ENCODE measurements around the gene SYF2.
"Not testable (repeated sequence)": the region's sequence is repeated elsewhere in the genome, so short reads cannot be mapped to it uniquely, and the experiment has no call there.

SYF2 gene

DNA sequence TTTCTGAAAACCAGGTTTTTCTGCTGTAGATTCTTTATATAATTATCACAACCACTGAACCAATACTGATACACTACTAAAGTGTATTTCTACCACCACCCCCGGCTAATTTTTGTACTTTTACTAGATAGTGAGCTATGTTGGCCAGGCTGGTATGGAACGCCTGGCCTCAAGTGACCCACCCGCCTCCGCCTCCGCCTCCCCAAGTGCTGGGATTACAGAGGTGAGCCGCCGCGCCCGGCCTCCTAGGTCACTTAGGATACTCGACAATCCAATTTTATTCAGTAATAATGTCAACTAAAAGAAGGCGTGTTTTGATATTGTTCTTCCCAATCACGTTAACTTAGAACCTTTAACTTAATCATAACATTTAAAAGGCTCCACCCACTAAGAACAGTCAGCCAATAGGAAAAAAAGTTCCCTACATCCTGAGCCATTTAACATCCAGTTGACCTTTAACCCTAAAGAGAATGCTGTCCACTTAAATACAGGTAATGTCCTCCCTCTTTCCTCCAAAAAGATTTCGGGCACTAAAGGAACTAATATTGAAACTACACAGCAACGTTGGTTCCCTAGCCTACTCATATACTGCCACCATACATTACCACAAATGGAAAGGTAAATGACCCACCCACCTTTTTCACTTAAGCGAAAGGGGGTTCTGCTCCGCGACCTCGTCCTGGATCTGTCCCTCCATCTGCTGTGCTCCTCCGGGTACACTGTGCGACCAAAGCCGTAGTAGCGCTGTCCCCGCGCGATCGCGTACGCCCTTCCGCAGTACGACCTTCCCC lies 13.7 kb upstream of the SYF2 start:
- no peak for DNase-seq

DNA sequence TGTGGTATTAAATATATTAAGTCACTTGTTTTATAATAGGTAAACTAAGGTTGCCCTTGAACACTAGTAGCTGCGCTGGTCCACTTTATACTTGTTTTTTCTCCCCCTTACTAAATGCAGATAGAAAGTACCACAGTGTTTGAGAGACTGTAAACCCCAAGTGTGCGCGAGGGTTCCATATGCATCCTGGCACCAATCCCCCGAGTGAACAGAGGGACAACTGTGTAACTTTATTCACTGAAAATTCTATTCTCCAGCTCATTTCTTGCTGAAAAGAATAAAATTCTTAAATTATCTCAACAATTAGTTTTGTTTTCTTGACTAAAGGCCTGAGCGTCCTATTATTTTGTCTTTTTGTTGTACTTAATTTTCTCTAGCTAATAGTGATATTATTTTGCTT lies 13.1 kb upstream of the SYF2 start:
- no peak for DNase-seq

DNA sequence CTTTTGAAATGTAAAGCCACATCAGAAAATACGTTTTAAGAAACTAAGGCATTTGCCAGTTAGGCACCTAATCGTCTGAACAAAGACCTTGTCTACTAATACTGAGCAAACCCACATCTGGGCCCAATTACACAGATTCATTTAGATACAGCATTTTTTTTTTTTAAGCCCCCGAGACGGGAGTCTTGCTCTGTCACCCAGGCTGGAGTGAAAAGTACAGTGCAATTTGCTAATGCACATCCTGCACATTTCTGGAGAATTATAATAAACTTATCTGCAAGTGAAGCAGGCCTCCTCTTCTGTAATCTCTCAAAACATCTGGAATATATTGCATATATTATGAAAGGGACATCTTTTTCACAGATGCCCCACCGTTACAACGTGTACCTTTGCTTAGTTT lies 11.6 kb upstream of the SYF2 start:
- DNase-seq: no peak

DNA sequence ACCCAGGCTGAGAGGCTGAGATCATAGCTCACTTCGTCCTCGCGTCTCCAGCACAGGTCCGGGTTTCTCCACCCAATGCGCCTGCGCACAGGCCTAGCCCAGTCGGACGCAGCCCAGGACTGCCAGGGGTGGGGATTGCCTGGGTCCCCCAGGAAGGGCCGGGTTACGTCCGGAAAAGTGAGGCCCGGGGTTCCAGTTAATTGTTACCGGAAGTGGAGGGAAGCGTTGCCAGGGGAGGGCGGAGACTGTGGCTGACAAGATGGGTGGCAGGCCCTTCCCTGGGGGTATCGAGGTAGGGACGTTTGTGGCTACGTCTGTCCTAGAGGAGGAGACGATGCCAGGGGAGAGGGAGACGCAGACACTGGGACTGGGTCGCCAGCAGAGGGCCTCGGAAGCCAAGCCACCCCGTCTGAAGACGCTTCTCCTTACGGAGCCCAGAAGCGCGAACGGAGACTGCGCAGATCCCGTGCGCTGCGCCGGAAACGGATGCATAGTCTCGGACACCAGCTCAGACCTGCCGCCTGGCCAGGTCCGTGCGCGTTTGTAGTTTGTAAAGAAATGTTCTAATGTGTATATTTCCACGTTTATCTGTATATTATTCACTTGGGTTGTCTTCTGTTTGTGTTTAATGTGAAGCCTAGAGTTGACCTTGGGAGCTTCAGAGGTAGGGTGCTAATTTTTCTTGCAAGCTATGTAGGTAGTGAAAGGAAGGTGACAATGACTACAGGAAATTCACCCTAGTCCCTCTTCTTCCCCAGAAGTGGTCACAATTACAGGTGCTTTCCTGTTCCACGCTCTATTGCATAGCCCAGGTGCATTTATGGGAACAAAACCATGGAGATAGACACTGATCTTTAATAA lies 7.6 kb upstream of the SYF2 start:
- peak; percentile 90 for DNase-seq

DNA sequence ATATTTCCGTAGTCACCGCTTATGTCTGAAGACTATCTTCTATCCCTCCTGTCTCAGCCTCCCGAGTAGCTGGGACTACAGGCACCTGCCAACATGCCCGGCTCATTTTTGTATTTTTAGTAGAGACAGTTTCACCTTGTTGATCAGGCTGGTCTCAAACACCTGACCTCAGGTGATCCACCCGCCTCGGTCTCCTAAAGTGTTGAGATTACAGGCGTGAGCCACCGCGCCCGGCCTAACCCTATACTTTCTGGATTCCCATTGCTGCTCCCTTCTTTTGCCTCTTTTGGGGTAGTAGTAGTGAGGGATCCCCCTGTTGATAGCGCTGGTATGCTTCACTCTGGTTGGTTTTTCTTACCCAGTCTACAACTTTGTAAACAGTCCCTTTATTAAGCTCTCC lies 5.7 kb upstream of the SYF2 start:
- no peak for DNase-seq

DNA sequence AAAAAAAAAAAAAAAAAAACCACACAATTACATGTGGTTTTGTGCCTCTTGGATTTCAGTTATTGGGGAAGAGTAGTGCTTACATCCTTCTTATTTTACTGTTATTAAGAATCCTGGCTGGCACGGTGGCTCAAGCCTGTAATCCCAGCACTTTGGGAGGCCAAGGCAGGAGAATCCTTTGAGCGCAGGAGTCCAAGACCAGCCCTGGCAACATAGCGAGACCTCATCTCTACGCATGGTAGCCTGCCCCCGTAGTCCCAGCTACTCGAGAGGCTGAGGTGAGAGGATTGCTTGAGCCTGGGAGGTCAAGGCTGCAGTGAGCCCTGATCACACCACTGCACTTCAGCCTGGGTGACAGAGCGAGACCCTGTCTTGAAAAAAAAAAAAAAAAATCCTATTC lies 4.0 kb upstream of the SYF2 start:
- not testable (repeated sequence) for DNase-seq

DNA sequence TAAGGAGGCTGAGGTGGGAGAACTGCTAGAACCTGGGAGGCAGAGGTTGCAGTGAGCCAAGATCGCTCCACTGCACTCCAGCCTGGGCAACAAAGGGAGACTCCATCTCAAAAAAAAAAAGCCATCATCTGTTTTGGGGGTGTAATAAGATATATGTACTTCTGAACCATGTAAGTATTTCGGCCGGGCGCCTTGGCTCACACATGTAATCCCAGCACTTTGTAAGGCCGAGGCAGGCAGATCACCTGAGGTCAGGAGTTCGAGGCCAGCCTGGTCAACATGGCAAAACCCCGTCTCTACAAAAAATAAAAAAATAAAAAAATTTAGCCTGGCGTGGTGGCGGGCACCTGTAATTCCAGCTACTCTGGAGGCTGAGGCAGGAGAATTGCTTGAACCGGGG lies 3.1 kb upstream of the SYF2 start:
- DNase-seq: not testable (repeated sequence)

DNA sequence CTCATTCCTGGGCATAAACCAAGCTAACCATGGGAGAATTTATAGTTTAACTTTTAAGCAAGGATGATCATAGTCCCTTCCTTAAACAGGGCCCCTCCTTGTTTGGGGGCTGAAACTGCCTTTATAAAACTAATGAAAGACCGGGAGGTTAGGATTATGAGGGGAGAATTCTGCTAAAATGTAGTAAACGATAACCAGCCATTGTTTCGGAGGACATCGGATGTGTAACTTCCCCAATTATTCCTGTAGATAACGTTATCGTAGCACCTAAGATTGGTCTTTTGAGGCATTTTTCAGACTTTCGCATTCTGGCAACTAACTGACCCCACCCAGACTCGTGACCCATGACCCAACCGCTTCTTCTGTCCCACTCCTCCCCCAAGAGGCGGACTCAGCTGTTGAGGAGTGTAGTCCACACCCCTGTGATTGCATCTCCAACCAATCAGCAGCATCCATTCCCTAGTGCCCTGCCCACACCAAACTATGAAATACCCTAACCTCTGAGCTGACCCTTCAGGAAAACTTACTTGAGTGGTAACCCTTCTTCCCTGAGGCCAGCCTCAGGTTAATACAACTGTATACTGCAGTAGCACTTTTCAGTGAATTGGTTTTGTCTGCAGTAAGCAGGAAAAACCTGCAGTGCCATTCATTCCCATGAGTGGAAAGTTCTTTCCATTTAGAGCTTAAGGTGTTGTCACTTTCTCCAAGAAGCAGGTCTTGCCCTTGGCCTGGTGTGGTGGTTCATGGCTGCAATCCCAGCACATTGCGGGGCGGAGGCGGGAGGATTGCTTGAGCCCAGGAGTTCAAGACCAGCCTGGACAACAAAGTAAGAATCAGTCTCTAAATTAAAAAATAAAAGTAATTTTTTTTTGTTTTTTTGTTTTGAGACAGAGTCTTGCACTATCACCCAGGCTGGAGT lies 823 bp upstream of the SYF2 start:
- DNase-seq: peak; percentile 88

DNA sequence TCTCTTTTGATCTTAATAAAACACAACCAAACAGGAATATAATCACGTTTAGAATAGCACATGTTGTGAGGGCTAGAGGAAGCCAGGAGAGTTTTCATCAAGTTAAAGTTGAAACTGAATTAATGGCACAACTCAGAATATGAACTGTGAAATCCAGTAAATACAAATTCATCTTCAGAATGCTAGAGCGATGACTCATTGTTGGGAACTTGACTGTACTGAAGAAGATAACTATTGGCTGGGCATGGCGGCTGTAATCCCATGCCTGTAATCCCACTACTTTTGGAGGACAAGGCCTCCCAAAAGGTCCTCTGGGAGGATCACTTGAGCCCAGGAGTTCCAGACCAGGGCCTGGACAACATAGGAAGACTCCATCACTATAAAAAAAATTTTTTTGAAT lies 8.8 kb downstream of the SYF2 start:
- peak; percentile 32 for DNase-seq

DNA sequence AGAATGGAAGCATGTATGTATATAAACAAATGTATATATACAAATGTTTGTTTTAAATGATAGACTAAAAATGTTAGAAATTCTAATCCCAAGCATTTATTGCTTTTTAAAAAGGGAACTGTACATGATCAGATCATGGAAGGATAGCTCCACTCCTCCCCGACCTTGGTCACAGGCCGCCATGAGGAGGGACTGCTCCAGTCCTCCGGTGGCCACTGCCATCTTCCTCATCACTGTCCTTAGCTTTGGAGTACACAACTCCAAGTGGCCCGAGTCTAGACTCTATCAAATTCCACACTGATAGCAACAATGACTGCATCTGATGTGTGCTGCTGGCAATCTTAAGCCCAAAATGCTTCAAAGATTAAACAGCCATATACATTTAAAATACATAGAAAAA lies 9.7 kb downstream of the SYF2 start:
- no peak for DNase-seq

DNA sequence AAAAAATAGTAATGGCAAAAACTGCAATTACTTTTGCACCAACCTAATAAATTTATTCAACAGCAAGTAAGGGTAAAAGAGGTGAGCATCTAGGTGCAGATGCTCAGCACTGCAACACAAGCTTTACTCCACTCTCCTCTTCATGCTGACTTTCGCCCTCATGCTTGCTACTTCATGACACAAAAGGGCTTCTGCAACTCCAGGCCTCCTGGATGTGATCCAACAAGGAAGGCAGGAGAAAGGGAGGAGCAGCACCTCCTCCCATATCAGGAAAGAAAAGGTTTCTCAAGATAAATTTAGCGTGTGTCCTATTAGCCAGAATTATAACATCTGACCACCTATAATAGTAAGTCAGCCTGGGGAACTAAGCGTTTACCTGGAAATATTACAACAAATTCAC lies 11.6 kb downstream of the SYF2 start:
- no peak for DNase-seq

DNA sequence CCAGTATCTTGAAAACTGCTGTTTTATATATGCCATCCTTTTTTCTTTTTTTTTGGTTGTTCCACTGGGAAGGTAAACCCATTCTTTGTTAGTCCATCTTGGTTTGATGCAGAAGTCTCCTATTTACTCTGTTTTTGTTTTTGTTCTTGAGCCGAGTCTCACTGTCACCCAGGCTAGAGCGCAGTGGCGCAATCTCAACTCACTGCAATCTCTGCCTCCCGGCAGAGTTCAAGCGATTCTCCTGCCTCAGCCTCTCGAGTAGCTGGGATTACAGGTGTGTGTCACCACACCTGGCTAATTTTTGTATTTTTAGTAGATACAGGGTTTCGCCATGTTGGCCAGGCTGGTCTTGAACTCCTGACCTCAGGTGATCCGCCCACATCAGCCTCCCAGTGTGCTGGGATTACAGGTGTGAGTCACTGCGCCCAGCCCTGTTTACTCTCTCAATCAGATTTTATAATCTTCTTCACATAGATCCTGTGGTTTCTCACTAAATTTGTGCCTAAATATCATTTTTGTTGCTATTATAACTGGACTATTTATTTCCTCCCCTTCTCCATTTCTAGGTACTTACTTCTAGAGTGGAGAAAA lies 12.5 kb downstream of the SYF2 start:
- no peak for DNase-seq

DNA sequence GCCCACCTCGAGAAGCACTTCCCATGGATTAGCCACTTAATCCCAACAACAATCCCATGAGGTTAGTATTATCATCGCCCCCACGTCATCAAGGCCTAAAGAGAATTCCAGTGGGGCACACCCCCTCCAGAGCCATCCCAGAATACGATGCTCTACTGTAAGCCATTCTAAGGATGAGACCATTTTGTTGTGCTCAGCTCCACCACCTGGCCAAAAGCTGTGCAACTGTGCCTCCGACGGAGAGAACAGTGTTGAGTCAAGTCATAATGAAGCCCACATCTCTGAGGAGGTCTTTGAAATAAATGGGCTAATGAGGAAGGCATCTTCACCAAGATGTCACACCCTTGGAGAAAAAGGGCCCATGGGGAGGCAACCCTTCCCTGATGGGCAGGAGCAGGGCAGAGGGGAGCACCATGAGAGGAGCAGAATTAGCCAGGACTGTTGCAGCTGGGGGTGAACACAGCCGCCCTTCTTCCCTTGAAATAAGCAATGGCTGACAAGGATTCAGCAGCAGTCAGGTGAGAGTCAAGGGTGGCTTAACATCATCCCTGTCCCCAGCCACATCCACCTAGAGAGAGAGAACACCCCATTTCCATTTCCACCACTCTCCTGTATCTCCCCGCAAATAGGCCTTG lies 14.6 kb downstream of the SYF2 start:
- DNase-seq: no peak

DNA sequence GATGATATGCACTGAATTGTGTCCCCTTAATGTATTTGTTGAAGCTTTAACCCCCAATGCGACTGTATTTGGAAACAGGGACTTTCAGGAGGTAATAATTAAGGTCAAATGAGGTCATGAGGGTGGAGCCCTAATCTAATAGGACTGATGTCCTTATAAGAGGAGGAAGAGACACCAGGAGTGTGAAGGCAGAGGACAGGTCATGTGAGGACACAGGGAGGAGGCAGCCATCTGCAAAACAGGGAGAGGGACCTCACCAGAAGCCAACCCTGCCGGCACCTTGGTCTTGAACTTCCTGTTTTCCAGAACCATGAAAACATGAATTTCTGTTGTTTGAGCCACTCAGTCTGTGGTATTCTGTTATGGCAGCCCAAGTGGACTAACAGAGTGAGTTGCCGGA lies 15.3 kb downstream of the SYF2 start:
- DNase-seq: no peak

DNA sequence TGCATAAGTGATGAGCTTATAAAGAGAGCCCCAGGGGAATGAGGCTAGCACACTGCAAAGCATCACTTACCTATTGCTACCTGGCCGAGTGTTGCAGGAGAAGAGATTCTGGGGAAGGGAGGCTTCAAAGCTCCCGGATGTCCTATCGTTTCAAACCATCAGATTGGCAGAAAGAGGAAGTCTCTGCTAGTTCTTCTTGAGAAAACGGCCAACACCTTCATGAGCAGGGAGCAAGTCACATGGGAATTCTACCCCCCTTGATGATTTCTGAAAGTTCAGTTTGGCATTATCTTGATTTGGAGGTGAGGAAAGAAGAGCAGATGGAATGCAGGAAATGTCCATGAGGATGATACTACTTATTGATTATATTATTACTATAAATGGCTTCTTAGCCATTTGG lies 16.2 kb downstream of the SYF2 start:
- no peak for DNase-seq

DNA sequence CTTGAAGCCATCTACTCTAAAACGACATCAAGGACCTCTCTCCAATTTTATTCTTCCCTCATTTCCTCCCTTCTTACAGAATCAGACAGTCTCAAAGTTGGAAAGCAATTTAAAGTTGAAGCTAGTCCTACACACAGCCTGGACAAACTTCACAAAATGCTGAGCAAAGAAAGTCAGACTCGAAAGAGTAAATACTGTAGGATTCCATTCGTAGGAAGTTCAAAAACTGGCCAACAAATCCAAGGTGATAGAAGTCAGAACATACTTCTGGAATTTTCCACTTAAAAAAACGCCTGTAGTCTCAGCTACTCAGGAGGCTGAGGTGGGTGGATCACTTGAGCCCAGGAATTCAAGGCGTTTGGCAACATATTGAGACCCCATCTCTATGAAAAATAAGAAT lies 19.6 kb downstream of the SYF2 start:
- DNase-seq: no peak

DNA sequence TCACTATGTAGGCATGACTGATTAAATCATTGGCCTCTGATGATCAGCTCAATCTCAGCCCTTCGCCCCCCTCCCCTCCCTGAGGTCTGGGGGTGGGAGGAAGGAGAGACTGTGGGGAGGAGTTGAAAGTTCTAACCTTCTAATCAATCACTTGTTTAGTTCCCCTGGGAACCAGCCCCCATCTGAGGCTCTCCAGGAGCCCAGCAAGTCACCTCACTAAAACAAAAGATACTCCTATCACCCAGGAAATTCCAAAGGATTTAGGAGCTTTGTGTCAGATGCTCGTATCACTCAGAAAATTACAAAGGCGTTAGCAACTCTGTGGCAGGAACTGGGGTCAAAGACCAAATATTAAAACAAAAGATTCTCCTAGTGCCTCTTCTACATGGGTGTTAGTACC lies 21.6 kb downstream of the SYF2 start:
- DNase-seq: no peak

DNA sequence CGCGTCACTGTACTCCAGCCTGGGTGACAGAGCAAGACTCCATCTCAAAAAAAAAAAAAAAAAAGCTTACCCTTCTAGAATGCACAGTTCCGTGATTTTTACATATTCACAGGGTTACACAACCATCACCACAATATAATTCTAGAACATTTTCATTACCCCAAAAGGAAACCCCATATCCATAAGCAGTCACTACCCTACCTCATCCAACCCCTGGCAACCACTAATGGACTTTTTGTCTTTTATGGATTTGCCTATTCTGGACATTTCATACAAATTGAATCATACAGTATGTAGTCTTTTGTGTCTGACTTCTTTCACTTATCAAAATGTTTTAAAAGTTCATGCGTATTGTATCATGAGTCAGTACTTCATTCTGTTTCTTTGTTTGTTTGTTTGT lies 22.8 kb downstream of the SYF2 start:
- DNase-seq: no peak

DNA sequence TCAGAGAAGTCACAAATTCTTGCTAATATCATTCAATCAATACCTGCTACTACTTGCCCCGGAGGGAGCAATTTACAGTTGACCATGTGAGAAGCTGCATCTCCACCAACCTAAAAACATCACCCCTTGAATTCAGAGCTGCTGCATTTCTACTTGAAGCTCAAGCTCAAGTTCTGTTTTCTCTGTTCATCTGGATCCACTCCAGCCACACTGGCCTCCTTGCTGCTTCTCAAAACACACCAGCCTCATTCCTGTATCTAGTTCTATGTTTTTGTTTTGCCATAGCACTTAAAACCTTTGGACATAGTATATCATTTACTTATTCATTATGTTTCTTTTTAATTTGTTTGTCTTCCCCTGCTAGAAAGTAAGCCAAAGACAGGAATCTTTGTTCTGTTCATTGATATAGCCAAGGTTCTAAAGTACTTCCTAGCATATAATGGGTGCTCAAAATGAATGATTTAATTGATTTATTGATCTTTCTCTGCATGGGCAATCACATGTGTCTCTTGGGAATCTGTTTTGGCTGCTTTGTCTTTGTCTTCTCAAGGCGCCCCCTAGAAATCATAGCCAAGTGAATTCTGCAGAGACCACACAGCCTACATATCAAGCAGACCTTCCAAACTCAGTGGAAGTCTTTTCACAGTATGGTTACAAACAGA lies 23.6 kb downstream of the SYF2 start:
- no peak for DNase-seq

DNA sequence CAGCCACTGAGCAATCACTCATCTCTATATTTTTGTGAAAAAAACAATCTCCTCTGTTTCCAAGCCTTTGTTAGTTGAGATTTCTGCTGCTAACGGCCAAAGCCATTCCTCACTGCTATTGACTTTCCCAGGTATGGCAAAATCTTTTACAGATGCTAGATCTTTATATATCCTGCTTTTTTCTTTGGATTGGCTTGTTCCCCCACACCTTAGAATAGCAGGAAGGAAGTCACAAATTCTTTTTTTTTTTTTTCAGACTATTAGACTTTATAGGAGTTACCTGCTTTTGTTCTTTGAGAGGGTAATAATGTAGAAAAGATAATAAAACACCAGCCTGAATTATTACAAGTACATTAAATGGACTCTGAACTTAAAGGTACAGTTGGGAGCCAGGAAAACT lies 24.2 kb downstream of the SYF2 start:
- DNase-seq: no peak

DNA sequence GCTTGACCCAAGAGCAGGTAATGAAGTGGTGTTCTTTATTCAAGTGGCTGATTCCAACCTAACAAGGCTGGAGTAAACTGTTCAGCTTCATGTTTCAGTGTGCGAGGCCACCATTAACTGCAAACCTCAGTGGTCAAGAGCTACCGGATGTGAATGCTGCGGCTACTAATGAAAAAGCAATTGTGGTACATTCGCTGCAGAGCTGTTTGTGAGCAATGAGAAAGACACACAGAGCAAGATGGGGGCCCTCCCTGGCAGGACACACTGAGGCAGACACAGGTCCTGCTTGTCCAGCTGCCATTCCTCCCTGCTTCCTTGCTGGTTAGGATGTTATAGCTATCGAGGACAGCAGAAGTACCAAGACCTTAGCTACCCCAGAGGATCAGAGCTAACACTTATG lies 26.1 kb downstream of the SYF2 start:
- peak; percentile 22 for DNase-seq

DNA sequence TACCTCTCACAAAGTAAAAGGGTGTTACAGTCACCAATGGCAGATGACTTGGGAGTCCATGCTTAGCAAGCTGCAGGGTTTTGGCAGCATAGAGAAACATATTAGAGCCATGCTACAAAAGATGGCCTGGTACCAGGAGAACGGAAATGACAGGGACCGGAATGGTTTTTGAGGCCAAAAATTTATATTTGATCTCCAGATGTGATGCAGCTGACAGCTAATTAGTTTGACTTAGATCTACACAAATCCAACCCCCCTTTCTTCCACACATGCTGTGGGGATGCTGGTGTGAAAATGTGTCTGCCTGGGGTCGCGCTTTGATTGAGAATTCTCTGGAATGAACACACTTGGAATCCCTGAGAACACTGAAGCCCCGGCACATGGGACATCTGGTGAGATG lies 26.5 kb downstream of the SYF2 start:
- no peak for DNase-seq
